HG03175 (cell line): Measurements from ENCODE around the gene PKNOX2.

Source experiments
- ATAC-seq: cut with Tn5 transposase; IDR thresholded peaks from one replicate; pipeline ENCODE4 v1.9.1; 2021; ENCODE audit warnings: mild to moderate bottlenecking, moderate library complexity; ENCODE audit not compliant: unreplicated experiment

The PKNOX2 gene

GRCh38 chr11:125154378-125155099 lies 10.0 kb upstream of the PKNOX2 start:
- no peak for ATAC-seq

GRCh38 chr11:125155100-125155444 lies 9.5 kb upstream of the PKNOX2 start:
- ATAC-seq: no peak

- no peak for ATAC-seq
Observed at GRCh38 chr11:125155767-125156166, 8.8 kb upstream of the PKNOX2 start.

DNA sequence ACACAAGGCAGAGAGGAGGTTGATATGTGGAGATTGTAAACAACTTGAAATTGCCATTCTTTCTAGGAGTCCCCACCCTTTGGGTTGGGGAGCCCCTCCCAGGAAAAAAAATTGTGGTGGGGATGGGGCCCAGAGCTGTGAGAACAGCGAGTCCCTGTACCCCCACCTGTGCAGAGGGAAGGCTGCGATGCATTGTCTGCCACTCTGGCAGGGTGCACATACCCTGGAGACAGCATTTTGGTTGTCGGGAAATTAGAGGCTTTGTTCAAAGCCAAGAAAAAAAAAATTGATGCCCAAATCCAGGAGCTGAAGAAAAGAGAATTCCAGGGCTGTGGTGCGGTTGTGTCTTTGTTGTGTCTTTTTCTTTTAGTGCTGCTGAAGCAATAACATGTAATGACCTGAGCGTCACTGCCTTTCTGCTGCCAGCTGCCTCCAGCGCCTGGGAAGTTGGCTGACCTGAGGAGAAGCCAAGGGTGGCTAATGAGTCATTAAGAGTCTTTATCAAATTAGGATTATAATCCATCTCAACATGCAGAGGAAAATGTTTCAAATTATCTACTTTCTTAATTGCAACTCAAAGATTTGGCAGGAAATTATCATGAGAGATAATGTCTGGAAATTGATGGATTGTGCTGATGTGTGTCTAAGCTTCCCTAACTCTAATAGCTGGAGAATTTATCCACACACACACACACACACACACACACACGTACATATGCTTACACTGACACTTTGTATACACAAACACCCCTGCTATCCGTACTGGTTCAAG lies 8.0 kb upstream of the PKNOX2 start:
- no peak for ATAC-seq

DNA sequence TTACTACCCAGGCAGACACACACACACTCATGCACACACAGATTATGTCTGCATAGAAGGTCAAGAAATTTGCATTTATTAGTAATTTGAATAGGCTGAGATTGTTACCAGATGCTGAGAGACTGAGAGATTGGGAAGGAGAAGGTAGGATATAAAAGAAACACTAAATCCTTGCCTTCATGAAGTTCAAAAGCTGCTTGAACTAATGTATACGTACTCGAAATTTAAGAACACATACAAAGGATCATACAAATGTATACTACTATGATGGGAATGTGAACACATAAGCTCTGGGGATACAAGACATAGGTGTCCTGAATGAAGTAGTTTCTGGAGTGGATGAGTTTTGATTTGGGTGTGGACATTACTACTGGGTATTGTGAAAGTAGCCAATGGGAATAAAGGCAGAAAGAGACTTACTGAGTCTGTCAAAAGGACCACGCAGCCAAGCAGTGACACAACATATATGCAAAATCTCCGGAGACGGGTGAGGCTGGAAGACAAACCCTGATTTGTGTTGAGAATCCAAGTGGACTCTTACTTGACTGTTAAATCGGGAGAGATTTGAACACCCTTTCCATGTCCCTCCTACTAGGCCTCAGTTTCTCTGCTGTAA lies 7.3 kb upstream of the PKNOX2 start:
- no peak for ATAC-seq

DNA sequence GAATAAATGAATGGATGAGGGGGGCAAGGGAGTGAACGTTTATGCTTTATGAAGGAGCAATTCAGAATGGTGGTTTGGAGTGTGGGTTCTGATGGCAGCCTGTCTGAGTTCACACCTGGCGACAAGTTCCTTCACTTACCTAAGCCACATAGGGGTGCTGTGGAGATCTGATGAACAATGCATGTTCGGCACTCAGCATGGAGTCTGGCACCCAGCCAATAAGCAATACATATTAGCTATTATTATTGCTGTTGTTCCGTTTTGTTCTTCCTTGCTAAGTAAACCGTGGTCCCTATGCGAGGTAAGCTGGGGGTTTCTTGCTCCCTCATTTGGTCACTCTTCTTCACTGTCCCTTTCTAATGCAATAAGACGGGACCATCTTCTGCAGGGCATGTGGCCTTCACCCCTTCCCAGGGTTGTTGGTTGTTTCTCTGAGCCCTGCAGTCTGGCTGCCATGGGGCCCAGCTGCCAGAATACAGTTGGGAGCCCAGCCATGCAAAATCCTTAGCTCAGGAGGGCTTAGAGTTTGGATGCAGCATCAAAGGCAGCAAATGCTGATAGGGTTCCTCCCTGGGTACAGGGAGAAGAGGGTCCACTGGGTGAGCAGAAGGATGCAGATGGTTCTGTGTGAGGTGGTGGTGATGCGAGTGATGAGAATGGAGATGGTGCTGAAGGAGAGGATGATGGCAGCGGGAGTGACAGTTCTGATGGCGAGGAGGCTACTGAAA lies 6.4 kb upstream of the PKNOX2 start:
- ATAC-seq: no peak

DNA sequence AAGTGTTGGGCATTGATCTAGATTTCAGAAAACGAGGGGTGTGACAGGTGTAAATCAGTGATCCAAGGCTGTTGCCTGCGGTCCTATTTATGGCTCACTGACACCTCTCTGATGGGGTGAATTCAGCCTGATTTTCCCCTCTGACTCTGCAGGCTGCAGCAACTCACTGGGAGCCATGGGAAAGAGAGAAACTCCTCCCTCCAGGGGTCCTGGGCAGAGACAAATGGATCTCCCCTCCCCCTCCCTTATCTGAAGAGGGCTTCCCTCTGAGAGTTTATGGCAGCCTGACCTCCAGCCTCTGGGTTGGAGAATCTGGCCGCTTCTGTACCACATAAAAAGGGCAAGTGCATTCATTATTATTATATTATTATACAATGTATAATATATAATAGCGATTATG lies 1.8 kb upstream of the PKNOX2 start:
- ATAC-seq: no peak

GRCh38 chr11:125163431-125164063 lies 1.0 kb upstream of the PKNOX2 start:
- no peak for ATAC-seq

GRCh38 chr11:125164091-125164421 lies 495 bp upstream of the PKNOX2 start:
- no peak for ATAC-seq

- peak; percentile 18 for ATAC-seq
Observed at GRCh38 chr11:125165111-125165842, 726 bp downstream of the PKNOX2 start.

DNA sequence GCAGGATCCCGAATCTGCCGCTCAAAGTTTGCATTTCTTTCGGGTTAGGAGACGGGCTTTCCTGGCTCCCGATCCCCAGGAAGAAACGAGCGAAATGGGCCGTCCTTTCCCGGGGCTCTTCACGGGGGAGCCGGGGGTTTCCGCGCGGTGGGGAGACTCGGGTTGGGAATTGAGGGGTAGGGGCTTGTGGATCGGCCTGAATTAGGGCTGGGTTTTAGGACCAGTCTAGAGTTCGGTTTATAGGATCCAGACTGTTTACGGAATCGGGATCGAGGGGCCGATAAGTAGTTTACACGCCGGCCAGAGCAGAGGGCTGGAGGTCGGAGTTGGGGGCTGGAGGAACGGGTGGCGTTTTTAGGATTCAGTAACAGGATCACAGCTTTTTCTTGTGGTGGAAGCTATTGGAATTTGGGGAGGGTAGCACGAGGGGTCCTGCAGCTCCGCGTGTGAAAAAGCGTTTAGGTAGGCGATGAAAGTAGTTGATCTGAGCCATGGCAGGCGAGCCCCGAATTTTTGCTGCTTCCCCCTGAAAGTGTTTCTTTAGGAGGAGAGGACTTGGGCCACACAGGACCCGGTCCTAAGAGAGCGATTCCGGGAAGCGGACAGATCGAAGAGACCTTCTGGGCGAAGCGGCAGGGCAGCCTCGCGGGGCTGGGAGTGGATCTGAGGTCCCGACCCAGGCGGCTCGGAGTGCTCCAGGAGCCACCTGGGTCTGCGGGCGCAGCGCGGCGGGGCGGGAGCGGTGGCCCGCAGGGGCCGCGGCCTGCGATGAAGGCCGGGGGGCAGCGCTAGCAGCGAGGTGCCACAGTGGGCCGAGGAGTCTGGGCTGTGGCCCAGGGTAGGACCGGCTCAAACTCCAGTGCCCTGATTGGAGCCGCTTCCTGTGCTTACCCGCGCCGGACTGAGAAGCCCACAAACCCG lies 1.6 kb downstream of the PKNOX2 start:
- no peak for ATAC-seq

GRCh38 chr11:125166764-125167291 lies 2.3 kb downstream of the PKNOX2 start:
- no peak for ATAC-seq

DNA sequence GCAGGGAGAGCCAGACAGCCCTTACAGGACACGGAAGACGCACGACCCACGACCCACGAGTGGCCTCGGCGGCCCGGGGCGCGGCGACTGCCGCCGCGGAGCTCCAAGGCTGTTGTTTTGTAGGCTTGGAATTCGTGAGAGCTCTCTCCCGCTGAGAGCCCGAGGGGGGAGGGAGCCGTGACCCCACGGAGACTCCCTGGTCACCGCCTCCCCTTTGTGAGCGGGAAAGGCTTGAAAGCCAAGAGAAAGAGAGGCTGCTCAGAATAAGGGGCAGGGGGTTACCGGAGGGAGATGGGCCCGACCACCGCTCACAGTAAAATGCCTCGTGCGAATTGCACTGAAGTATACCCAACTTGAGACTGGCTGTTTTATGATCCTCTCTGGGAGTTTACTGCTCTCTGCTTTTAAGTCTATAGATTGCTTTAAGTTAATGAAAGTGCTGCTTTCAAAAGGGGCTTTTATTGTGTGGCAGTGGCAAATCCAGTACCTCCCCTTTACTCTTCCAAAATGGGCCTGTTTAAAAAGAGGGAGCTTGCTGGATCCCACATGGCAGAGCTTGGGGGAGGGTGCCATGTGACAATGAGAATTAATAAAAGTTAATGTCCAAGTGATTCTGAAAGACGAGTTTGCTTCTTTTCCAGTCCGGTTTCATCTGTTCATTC lies 2.9 kb downstream of the PKNOX2 start:
- ATAC-seq: no peak

GRCh38 chr11:125167954-125168835 lies 3.6 kb downstream of the PKNOX2 start:
- ATAC-seq: no peak

DNA sequence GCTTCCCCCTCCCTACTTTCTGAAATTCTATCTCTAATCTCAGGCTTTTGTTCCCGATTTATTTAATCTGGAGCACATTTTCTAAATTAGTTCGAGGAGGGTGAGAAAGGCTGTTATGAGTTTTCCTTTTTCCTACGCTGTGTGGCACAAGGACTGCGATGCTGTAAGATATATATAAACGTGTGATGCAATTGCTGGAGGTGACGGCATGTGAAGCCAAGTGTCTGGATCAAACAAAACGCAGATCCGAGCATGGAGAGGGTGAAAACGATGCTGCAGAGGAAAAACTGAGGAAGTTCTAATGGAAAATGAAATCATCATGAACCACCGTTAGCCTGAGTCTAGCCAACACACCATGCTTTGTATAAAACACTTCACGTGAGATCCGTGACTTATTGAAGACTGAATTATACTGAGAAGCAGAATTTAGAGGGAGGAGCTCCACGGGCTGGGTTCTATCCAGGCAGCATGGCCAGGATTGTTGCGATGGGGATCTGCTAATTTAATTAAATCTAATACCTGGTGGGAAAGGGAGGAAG lies 4.4 kb downstream of the PKNOX2 start:
- no peak for ATAC-seq

DNA sequence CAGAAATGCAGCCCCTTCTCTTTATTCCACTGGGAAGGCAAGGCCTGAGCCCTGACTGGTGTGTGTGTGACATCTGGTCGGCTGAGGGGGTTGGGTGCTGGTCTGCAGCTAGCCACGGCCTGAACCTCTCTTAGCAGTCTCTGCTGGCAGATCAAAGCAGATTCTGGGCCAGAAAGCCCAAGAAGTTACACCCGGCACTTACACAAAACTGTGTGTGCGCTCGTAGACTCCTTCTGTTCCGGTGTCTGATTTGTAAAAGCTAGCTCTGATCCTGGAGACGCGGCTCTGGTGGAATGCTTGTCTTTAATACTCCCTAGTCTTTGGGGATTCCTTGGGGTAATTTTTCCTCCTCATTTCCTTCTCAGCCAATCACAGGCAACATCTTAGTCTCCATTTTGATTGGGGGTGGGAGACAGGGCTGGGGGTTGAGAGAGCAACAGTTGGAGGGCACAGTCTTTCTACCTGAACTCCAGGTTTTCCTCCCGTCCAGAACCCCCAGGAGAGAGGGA lies 5.5 kb downstream of the PKNOX2 start:
- ATAC-seq: no peak

GRCh38 chr11:125170510-125171031 lies 6.0 kb downstream of the PKNOX2 start:
- ATAC-seq: no peak
